GM23338 (cell line): ENCODE data around the gene COG7.

ENCODE experiments used
- CREB1 ChIP-seq: fragments of 250-450 bp; sonication (Bioruptor Pico); IDR thresholded peaks from 2 replicates; pipeline ENCODE4 v1.5.0; 2020; ENCODE audit warnings: low read depth, mild to moderate bottlenecking, moderate library complexity
- EZH2 ChIP-seq: fragments of 200-600 bp; sonication (generic); IDR thresholded peaks from one replicate; pipeline ENCODE4 v1.8.0; 2017; ENCODE audit warnings: antibody characterized with exemption, mild to moderate bottlenecking, low read depth; ENCODE audit not compliant: unreplicated experiment
- EZH2phosphoT487 ChIP-seq: fragments of 200-600 bp; sonication (generic); IDR thresholded peaks from one replicate; pipeline ENCODE4 v1.8.1; 2018; ENCODE audit warnings: antibody characterized with exemption; ENCODE audit not compliant: unreplicated experiment
- JUNB ChIP-seq: IDR thresholded peaks from one replicate; pipeline ENCODE4 v1.6.1; 2016; ENCODE audit warnings: antibody characterized with exemption; ENCODE audit not compliant: unreplicated experiment
- NANOG ChIP-seq: IDR thresholded peaks from 2 replicates; pipeline ENCODE4 v1.6.1; 2016; ENCODE audit warnings: antibody characterized with exemption, borderline replicate concordance
- POLR2AphosphoS5 ChIP-seq: IDR thresholded peaks from 2 replicates; pipeline ENCODE4 v1.6.1; 2016; ENCODE audit warnings: antibody characterized with exemption, low read depth
- REST ChIP-seq: IDR thresholded peaks from one replicate; pipeline ENCODE4 v1.6.1; 2018; ENCODE audit warnings: antibody characterized with exemption; ENCODE audit not compliant: unreplicated experiment
- STAT1 ChIP-seq: IDR thresholded peaks from one replicate; pipeline ENCODE4 v1.6.1; 2016; ENCODE audit warnings: antibody characterized with exemption; ENCODE audit not compliant: unreplicated experiment
- ZNF114 ChIP-seq: fragments of 250-450 bp; sonication (Bioruptor Pico); IDR thresholded peaks from 2 replicates; pipeline ENCODE4 v1.5.0; 2020; ENCODE audit warnings: mild to moderate bottlenecking, moderate library complexity
- ZNF331 ChIP-seq: fragments of 250-450 bp; sonication (Bioruptor Pico); IDR thresholded peaks from 2 replicates; pipeline ENCODE4 v1.5.0; 2020; ENCODE audit warnings: low read depth, mild to moderate bottlenecking, moderate library complexity
- TF ChIP-seq, protein P1 (sequence below), 2 experiments: fragments of 200-600 bp in 1 of 2; sonication (generic) in 1 of 2; conservative IDR thresholded peaks; 2 replicates each; pipeline versions ENCODE4 v1.5.1 to v1.6.1; 2016 to 2017; ENCODE audit warnings: antibody characterized with exemption in 2 of 2, low read depth in 2 of 2, mild to moderate bottlenecking in 2 of 2, moderate library complexity in 1 of 2
- TF ChIP-seq, protein P2 (sequence below): IDR thresholded peaks from 2 replicates; pipeline ENCODE4 v1.6.1; 2016; ENCODE audit warnings: antibody characterized with exemption
- TF ChIP-seq, protein P3 (sequence below): fragments of 250-450 bp; sonication (Bioruptor Pico); IDR thresholded peaks from 2 replicates; pipeline ENCODE4 v1.5.0; 2020; ENCODE audit warnings: mild to moderate bottlenecking, moderate library complexity

GRCh38 chr16:23383881-23384280, 69.1 kb downstream of the COG7 start:
- TF ChIP-seq, protein P1, sequence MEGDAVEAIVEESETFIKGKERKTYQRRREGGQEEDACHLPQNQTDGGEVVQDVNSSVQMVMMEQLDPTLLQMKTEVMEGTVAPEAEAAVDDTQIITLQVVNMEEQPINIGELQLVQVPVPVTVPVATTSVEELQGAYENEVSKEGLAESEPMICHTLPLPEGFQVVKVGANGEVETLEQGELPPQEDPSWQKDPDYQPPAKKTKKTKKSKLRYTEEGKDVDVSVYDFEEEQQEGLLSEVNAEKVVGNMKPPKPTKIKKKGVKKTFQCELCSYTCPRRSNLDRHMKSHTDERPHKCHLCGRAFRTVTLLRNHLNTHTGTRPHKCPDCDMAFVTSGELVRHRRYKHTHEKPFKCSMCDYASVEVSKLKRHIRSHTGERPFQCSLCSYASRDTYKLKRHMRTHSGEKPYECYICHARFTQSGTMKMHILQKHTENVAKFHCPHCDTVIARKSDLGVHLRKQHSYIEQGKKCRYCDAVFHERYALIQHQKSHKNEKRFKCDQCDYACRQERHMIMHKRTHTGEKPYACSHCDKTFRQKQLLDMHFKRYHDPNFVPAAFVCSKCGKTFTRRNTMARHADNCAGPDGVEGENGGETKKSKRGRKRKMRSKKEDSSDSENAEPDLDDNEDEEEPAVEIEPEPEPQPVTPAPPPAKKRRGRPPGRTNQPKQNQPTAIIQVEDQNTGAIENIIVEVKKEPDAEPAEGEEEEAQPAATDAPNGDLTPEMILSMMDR (conservative IDR thresholded peaks at IDR 0.05; ENCODE audit: low read depth in 2 of 2), result no peak
- no peak for TF ChIP-seq POLR2AphosphoS5
- TF ChIP-seq EZH2, result no peak
- TF ChIP-seq EZH2phosphoT487, result no peak
- TF ChIP-seq REST, result no peak
- TF ChIP-seq, protein P2, sequence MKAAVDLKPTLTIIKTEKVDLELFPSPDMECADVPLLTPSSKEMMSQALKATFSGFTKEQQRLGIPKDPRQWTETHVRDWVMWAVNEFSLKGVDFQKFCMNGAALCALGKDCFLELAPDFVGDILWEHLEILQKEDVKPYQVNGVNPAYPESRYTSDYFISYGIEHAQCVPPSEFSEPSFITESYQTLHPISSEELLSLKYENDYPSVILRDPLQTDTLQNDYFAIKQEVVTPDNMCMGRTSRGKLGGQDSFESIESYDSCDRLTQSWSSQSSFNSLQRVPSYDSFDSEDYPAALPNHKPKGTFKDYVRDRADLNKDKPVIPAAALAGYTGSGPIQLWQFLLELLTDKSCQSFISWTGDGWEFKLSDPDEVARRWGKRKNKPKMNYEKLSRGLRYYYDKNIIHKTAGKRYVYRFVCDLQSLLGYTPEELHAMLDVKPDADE, result no peak
- TF ChIP-seq STAT1, result no peak
- TF ChIP-seq JUNB, result no peak
- no peak for TF ChIP-seq CREB1 (CRISPR knock-in tag)
- TF ChIP-seq ZNF114 (CRISPR knock-in tag), result no peak
- TF ChIP-seq, protein P3, sequence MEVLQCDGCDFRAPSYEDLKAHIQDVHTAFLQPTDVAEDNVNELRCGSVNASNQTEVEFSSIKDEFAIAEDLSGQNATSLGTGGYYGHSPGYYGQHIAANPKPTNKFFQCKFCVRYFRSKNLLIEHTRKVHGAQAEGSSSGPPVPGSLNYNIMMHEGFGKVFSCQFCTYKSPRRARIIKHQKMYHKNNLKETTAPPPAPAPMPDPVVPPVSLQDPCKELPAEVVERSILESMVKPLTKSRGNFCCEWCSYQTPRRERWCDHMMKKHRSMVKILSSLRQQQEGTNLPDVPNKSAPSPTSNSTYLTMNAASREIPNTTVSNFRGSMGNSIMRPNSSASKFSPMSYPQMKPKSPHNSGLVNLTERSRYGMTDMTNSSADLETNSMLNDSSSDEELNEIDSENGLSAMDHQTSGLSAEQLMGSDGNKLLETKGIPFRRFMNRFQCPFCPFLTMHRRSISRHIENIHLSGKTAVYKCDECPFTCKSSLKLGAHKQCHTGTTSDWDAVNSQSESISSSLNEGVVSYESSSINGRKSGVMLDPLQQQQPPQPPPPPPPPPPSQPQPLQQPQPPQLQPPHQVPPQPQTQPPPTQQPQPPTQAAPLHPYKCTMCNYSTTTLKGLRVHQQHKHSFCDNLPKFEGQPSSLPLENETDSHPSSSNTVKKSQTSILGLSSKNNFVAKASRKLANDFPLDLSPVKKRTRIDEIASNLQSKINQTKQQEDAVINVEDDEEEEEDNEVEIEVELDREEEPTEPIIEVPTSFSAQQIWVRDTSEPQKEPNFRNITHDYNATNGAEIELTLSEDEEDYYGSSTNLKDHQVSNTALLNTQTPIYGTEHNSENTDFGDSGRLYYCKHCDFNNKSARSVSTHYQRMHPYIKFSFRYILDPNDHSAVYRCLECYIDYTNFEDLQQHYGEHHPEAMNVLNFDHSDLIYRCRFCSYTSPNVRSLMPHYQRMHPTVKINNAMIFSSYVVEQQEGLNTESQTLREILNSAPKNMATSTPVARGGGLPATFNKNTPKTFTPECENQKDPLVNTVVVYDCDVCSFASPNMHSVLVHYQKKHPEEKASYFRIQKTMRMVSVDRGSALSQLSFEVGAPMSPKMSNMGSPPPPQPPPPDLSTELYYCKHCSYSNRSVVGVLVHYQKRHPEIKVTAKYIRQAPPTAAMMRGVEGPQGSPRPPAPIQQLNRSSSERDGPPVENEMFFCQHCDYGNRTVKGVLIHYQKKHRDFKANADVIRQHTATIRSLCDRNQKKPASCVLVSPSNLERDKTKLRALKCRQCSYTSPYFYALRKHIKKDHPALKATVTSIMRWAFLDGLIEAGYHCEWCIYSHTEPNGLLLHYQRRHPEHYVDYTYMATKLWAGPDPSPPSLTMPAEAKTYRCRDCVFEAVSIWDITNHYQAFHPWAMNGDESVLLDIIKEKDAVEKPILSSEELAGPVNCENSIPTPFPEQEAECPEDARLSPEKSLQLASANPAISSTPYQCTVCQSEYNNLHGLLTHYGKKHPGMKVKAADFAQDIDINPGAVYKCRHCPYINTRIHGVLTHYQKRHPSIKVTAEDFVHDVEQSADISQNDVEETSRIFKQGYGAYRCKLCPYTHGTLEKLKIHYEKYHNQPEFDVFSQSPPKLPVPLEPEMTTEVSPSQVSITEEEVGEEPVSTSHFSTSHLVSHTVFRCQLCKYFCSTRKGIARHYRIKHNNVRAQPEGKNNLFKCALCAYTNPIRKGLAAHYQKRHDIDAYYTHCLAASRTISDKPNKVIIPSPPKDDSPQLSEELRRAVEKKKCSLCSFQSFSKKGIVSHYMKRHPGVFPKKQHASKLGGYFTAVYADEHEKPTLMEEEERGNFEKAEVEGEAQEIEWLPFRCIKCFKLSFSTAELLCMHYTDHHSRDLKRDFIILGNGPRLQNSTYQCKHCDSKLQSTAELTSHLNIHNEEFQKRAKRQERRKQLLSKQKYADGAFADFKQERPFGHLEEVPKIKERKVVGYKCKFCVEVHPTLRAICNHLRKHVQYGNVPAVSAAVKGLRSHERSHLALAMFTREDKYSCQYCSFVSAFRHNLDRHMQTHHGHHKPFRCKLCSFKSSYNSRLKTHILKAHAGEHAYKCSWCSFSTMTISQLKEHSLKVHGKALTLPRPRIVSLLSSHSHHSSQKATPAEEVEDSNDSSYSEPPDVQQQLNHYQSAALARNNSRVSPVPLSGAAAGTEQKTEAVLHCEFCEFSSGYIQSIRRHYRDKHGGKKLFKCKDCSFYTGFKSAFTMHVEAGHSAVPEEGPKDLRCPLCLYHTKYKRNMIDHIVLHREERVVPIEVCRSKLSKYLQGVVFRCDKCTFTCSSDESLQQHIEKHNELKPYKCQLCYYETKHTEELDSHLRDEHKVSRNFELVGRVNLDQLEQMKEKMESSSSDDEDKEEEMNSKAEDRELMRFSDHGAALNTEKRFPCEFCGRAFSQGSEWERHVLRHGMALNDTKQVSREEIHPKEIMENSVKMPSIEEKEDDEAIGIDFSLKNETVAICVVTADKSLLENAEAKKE (CRISPR knock-in tag), result no peak
- no peak for TF ChIP-seq NANOG
- TF ChIP-seq ZNF331 (CRISPR knock-in tag), result no peak
